MM.1S (cell line): Measurements from ENCODE around the gene CPNE7.

Source experiments
- CTCF ChIP-seq: fragments of 300-600 bp; sonication (generic); IDR thresholded peaks from 2 replicates; pipeline ENCODE4 v1.5.1; 2016; ENCODE audit warnings: antibody characterized with exemption, low read length, mixed read lengths
- EZH2 ChIP-seq: fragments of 300-600 bp; sonication (generic); optimal IDR thresholded peaks from 2 replicates; pipeline ENCODE3; 2017; ENCODE audit warnings: low read depth, mild to moderate bottlenecking, antibody characterized with exemption, low read length, mixed read lengths

- no peak for TF ChIP-seq CTCF
- no peak for TF ChIP-seq EZH2
Observed at GRCh38 chr16:89555780-89556179, 19.8 kb upstream of the CPNE7 start.
